Measurements from ENCODE around the gene TUG1.

TUG1 gene

GRCh38 chr22:30968015-30968923, 796 bp upstream of the TUG1 start, which contains the start of gene MORC2:
TSS of gene MORC2 (minus strand) at chr22:30968774. CDS start at chr22:30967889, 885 bp downstream.
- Histone ChIP-seq H3K4me3 (ENCODE audit: severe bottlenecking) (peak within 1 kb of the TSS; percentile 52), H3K36me3 (ENCODE audit: low read depth) (peaks cover 59% of the 10 kb centered on the region), H3K27ac (ENCODE audit: poor library complexity, severe bottlenecking) (peak within 1 kb of the TSS; percentile 73), H3K27me3 (ENCODE audit: insufficient read depth, poor library complexity, severe bottlenecking) (no peaks in the 10 kb centered on the region), H3K4me1 (ENCODE audit: insufficient read depth, poor library complexity, severe bottlenecking) (peaks cover 6% of the 10 kb centered on the region), H3K9me3 (ENCODE audit: severe bottlenecking) (peaks cover 10% of the 10 kb centered on the region)
- TF ChIP-seq CTCF (IDR thresholded peaks at IDR 0.05; ENCODE audit: poor library complexity, severe bottlenecking), result no peak
- ATAC-seq (ENCODE audit: low read depth), result 0 out of 3 replicates have a peak, but pooled peaks have one; percentile 4
- DNase-seq (ENCODE audit: low spot score), result peak; percentile 55

GRCh38 chr22:30969532-30970355, 679 bp downstream of the TUG1 start:
- peaks cover 74% of the 10 kb centered on the region for H3K36me3 ChIP-seq (ENCODE audit: low read depth)

GRCh38 chr22:30970356-30970746, 1.3 kb downstream of the TUG1 start:
- peak overlapping the region; percentile 73 for H3K27ac ChIP-seq (ENCODE audit: poor library complexity, severe bottlenecking)
- DNase-seq (ENCODE audit: low spot score), result no peak

More at GRCh38 chr22:30969532-30970355, 679 bp downstream of the TUG1 start:
- H3K4me3 ChIP-seq (ENCODE audit: severe bottlenecking), result peak overlapping the region; percentile 52
- no peak for DNase-seq (ENCODE audit: low spot score)
- peak; percentile 9; the same call in 2 of the 3 replicates for ATAC-seq (ENCODE audit: low read depth)
- peak overlapping the region; percentile 73 for H3K27ac ChIP-seq (ENCODE audit: poor library complexity, severe bottlenecking)
- no peaks in the 10 kb centered on the region for H3K27me3 ChIP-seq (ENCODE audit: insufficient read depth, poor library complexity, severe bottlenecking)
- peak; percentile 12 for TF ChIP-seq CTCF (IDR thresholded peaks at IDR 0.05; ENCODE audit: poor library complexity, severe bottlenecking)
- peaks cover 14% of the 10 kb centered on the region for H3K9me3 ChIP-seq (ENCODE audit: severe bottlenecking)
- peaks cover 6% of the 10 kb centered on the region for H3K4me1 ChIP-seq (ENCODE audit: insufficient read depth, poor library complexity, severe bottlenecking)

GRCh38 chr22:30978304-30978962, 9.4 kb downstream of the TUG1 start:
- no peak overlapping the region for H3K4me3 ChIP-seq (ENCODE audit: severe bottlenecking)
- no peak overlapping the region for H3K27ac ChIP-seq (ENCODE audit: poor library complexity, severe bottlenecking)
- no peak for TF ChIP-seq CTCF (IDR thresholded peaks at IDR 0.05; ENCODE audit: poor library complexity, severe bottlenecking)
- no peaks in the 10 kb centered on the region for H3K4me1 ChIP-seq (ENCODE audit: insufficient read depth, poor library complexity, severe bottlenecking)
- peaks cover 15% of the 10 kb centered on the region for H3K9me3 ChIP-seq (ENCODE audit: severe bottlenecking)
- peaks cover 41% of the 10 kb centered on the region for H3K36me3 ChIP-seq (ENCODE audit: low read depth)
- DNase-seq (ENCODE audit: low spot score) (no peak), ATAC-seq (ENCODE audit: low read depth) (no peak)
- H3K27me3 ChIP-seq (ENCODE audit: insufficient read depth, poor library complexity, severe bottlenecking), result no peaks in the 10 kb centered on the region

More at GRCh38 chr22:30970356-30970746, 1.3 kb downstream of the TUG1 start:
- Histone ChIP-seq H3K9me3 (ENCODE audit: severe bottlenecking) (peaks cover 18% of the 10 kb centered on the region), H3K27me3 (ENCODE audit: insufficient read depth, poor library complexity, severe bottlenecking) (no peaks in the 10 kb centered on the region), H3K36me3 (ENCODE audit: low read depth) (peaks cover 79% of the 10 kb centered on the region), H3K4me3 (ENCODE audit: severe bottlenecking) (peak overlapping the region; percentile 52), H3K4me1 (ENCODE audit: insufficient read depth, poor library complexity, severe bottlenecking) (peaks cover 6% of the 10 kb centered on the region)
- ATAC-seq (ENCODE audit: low read depth), result no peak
- no peak for TF ChIP-seq CTCF (IDR thresholded peaks at IDR 0.05; ENCODE audit: poor library complexity, severe bottlenecking)

Measured in RWPE2 (cell line).